NT2/D1 (cell line): ENCODE data around the gene PPEF2.

Experiments used
- DNase-seq: peaks from one replicate; pipeline ENCODE4 v3.0.0-alpha.2; 2011; ENCODE audit warnings: low read depth, low spot score
- H3K27me3 ChIP-seq: 2 replicates; pipeline ENCODE4 v1.6.0; 2011; ENCODE audit warnings: mild to moderate bottlenecking; ENCODE audit not compliant: insufficient read length, insufficient read depth
- H3K36me3 ChIP-seq: 2 replicates; pipeline ENCODE4 v1.6.1; 2011; ENCODE audit warnings: mild to moderate bottlenecking, low read length, mixed read lengths; ENCODE audit not compliant: insufficient read depth, insufficient read length
- H3K4me1 ChIP-seq: 2 replicates; pipeline ENCODE4 v1.5.1; 2011; ENCODE audit not compliant: insufficient read depth, insufficient read length
- H3K4me3 ChIP-seq: 2 replicates; pipeline ENCODE4 v1.5.1; 2011; ENCODE audit warnings: low read depth; ENCODE audit not compliant: insufficient read length
- H3K9ac ChIP-seq: 2 replicates; pipeline ENCODE4 v1.6.0; 2011; ENCODE audit warnings: low read depth; ENCODE audit not compliant: insufficient read length
- H3K9me3 ChIP-seq: 2 replicates; pipeline ENCODE4 v1.5.1; 2011; ENCODE audit warnings: mild to moderate bottlenecking, low read length; ENCODE audit not compliant: insufficient read depth
- SUZ12 ChIP-seq: IDR thresholded peaks from 2 replicates; pipeline ENCODE4 v1.6.1; 2011; ENCODE audit not compliant: insufficient read length, insufficient read depth; ENCODE audit errors: extremely low read depth
- YY1 ChIP-seq: IDR thresholded peaks from 2 replicates; pipeline ENCODE4 v1.6.1; 2011; ENCODE audit not compliant: insufficient read length, insufficient read depth
- ZNF274 ChIP-seq: IDR thresholded peaks from 2 replicates; pipeline ENCODE4 v1.6.1; 2011; ENCODE audit warnings: mild to moderate bottlenecking, low read depth, low read length

PPEF2 gene

DNA sequence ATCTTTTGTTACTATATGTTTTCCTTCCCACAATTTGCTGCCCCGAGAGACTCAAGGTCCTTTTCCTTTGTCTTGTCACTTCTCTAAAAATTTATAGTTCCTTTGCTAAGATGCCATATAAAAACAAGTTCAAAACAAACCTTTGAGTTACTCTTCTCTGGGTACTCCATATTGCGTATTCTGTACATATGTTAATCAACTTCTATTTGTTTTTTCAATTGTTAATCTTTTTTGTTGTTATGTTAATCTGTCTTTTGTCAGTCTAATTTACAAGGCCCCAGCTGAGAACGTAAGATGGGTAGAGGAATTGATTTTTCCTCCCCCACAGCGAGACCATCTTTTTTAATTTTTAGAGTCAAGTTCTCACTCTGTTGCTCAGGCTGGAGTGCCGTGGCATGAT, 7.2 kb upstream of the PPEF2 start:
- no peak overlapping the region for H3K9ac ChIP-seq
- DNase-seq = peak; percentile 25
- no peaks in the 10 kb centered on the region for H3K27me3 ChIP-seq
- H3K9me3 ChIP-seq = peaks cover 10% of the 10 kb centered on the region
- peaks cover 3% of the 10 kb centered on the region for H3K4me1 ChIP-seq
- H3K4me3 ChIP-seq = no peak overlapping the region
- no peak for TF ChIP-seq SUZ12
- no peak for TF ChIP-seq YY1
- TF ChIP-seq ZNF274 = no peak
- H3K36me3 ChIP-seq = no peaks in the 10 kb centered on the region

DNA sequence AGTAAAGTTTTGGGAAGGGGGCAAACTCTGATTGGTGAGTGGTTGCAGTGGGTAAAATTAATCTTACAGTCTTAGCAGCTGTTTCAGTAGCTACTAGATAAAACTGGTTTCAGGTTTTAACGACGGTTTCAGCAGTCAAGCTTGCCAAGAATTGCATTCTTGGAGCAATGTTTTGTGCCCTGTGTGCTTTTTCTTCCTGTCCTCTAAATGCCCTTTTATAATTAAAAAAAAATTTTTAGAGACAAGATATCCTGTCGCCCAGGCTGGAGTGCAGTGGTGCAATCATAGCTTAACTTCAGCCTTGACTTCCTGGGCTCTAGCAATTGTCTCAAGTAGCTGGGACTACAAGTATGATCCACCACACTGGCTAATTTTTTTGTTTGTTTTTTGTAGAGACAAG, 6.3 kb upstream of the PPEF2 start:
- no peak overlapping the region for H3K9ac ChIP-seq
- no peak for DNase-seq
- TF ChIP-seq SUZ12 (no peak), ZNF274 (no peak), YY1 (no peak)

DNA sequence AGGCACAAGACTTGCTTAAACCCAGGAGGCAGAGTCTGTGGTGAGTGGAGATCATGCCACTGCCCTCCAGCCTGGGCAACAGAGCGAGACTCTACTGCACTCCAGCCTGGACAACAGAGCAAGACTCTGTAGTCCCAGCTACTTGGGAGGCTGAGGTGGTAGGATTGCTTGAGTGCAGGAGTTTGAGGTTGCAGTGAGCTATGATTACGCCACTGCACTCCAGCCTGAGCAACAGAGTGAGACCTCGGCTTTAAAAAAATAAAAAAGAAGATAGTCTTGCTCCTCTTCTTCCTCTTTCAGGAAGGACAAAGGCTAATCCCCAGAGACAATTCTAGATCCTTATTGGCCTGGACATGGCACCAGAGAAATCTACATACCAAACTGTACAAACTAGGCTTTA, 5.7 kb upstream of the PPEF2 start:
- DNase-seq = no peak
- H3K9ac ChIP-seq = no peak overlapping the region
- H3K4me1 ChIP-seq = peaks cover 3% of the 10 kb centered on the region
- H3K4me3 ChIP-seq = no peak overlapping the region
- H3K27me3 ChIP-seq = no peaks in the 10 kb centered on the region
- H3K36me3 ChIP-seq = no peaks in the 10 kb centered on the region
- H3K9me3 ChIP-seq = peaks cover 10% of the 10 kb centered on the region
- no peak for TF ChIP-seq YY1
- no peak for TF ChIP-seq ZNF274
- no peak for TF ChIP-seq SUZ12

More for the DNA sequence above, 6.3 kb upstream of the PPEF2 start:
- Histone ChIP-seq H3K4me3 (no peak overlapping the region), H3K36me3 (no peaks in the 10 kb centered on the region), H3K27me3 (no peaks in the 10 kb centered on the region), H3K9me3 (peaks cover 10% of the 10 kb centered on the region), H3K4me1 (peaks cover 3% of the 10 kb centered on the region)

DNA sequence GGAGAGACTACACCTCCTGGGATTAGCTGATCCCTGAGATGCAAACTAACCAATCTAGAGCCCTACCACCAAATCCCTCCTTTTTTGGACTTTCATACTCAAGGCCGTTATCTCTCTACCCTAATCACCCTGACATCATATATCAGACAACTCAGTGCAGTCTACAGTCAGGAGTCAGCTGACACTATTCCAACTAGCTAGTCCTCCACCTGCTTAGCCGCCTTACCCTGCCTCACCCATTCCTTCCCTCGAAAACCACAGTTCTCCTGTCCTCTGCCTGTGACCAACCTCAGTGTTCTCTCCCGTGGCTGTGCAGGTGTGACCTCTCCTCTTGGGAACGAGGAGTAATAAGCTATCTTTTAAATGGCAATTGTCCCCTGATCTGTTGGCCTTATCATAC, 1.8 kb upstream of the PPEF2 start:
- Histone ChIP-seq H3K36me3 (no peaks in the 10 kb centered on the region), H3K4me3 (no peak overlapping the region), H3K9me3 (no peaks in the 10 kb centered on the region), H3K4me1 (peaks cover 3% of the 10 kb centered on the region), H3K9ac (no peak overlapping the region), H3K27me3 (no peaks in the 10 kb centered on the region)
- no peak for DNase-seq
- TF ChIP-seq SUZ12 (no peak), YY1 (no peak), ZNF274 (no peak)

DNA sequence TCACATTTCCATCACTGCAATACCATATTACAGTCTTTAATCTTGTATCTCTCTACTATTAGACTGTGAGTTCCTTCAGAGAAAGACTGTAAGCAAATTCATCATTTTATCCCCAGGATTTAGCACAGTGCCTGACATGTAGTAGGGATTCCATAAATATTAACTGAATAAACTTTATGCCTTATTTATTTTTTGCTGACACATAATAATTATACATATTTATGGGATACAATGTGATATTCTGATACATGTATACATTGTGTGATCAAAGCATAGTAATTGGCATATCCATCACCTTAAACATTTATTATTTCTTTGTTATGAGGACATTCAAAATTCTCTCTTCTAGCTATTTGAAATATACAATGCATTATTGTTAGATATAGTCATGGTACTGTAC, 3.7 kb downstream of the PPEF2 start:
- H3K9ac ChIP-seq = no peak overlapping the region
- no peaks in the 10 kb centered on the region for H3K4me1 ChIP-seq
- TF ChIP-seq YY1 (no peak), ZNF274 (no peak), SUZ12 (no peak)
- DNase-seq = no peak
- no peaks in the 10 kb centered on the region for H3K36me3 ChIP-seq
- H3K9me3 ChIP-seq = no peaks in the 10 kb centered on the region
- no peaks in the 10 kb centered on the region for H3K27me3 ChIP-seq
- H3K4me3 ChIP-seq = no peak overlapping the region

DNA sequence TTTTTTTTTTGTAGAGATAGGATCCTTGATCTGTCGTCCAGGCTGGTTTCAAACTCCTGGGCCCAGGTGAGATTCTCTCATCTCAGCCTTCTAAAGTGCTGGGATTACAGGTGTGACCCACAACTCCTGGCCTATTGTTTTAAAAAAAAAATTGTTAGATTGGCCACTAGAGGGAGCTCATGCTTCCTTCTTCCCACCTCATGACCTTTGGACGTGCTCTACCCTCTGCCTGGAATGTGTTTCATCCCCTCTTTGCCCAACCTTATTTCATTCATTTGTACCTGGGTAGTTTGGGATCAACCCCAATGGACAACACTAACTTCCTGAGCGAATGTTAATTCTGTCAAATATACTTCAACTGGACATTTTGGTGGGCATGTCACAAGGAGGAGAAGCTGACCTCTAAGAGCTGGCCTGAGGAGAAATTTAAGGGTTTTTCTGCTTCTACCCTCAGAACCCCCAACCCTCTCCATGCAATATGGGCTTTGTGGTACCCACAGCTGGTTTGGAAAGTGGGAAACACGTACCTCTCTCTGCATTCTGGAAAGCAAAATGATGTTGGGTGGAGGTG, 6.4 kb downstream of the PPEF2 start:
- Histone ChIP-seq H3K4me1 (no peaks in the 10 kb centered on the region), H3K36me3 (no peaks in the 10 kb centered on the region), H3K9ac (no peak overlapping the region), H3K9me3 (no peaks in the 10 kb centered on the region), H3K4me3 (no peak overlapping the region), H3K27me3 (no peaks in the 10 kb centered on the region)
- DNase-seq = peak; percentile 30
- no peak for TF ChIP-seq YY1
- TF ChIP-seq ZNF274 = no peak

DNA sequence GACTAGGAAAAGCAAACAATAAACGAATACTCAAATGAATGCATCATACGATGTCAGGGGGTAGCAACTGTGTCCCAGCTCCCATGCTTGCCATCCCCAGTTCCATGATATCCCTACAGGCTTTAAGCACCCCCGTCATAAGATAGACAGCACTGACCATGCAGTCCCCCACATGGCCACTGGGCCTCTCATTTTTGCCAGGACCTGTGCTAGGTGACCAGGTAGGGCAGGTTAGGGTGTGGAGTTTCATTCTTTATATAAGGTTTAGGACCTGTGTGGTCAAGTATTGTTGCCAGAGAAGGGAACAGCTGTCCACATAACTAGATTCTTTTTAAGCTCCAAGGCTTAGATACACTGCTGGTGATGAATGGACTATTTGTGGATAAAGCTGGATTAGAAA, 9.7 kb downstream of the PPEF2 start:
- H3K4me3 ChIP-seq = no peak overlapping the region
- no peak overlapping the region for H3K9ac ChIP-seq
- no peak for DNase-seq
- H3K27me3 ChIP-seq = no peaks in the 10 kb centered on the region
- no peak for TF ChIP-seq ZNF274
- TF ChIP-seq YY1 = no peak
- no peak for TF ChIP-seq SUZ12
- no peaks in the 10 kb centered on the region for H3K36me3 ChIP-seq
- H3K4me1 ChIP-seq = no peaks in the 10 kb centered on the region
- no peaks in the 10 kb centered on the region for H3K9me3 ChIP-seq
